Astrocyte (in vitro differentiated cells and primary cell): ENCODE measurements around the gene ZNF462. TPM values are rescaled to one million over a fixed set of nuclear protein-coding genes. Genes with fewer than 3 reads are reported as not detected.

Experiments used
- DNase-seq: peaks from one replicate; pipeline ENCODE4 v3.0.0-alpha.2; 2010; ENCODE audit warnings: low read depth
- FAIRE-seq: peaks from 2 replicates; lab custom pipeline; 2011; peaks lifted over from hg19 to GRCh38; lab: Jason Lieb, UNC
- H2AFZ ChIP-seq: 2 replicates; pipeline ENCODE4 v1.6.0; 2012; ENCODE audit warnings: low read depth, low read length, inconsistent platforms
- H3K27ac ChIP-seq: 2 replicates; pipeline ENCODE4 v1.5.1; 2011; ENCODE audit warnings: low read depth, low read length, inconsistent platforms
- H3K27me3 ChIP-seq: 2 replicates; pipeline ENCODE4 v1.6.0; 2011; ENCODE audit warnings: low read length, inconsistent platforms; ENCODE audit not compliant: insufficient read depth
- H3K36me3 ChIP-seq: 2 replicates; pipeline ENCODE4 v1.5.1; 2011; ENCODE audit warnings: low read length, inconsistent platforms; ENCODE audit not compliant: insufficient read depth
- H3K4me1 ChIP-seq: 2 replicates; pipeline ENCODE4 v1.5.1; 2011; ENCODE audit warnings: low read length, inconsistent platforms; ENCODE audit not compliant: insufficient read depth
- H3K4me2 ChIP-seq: 2 replicates; pipeline ENCODE4 v1.6.0; 2012; ENCODE audit warnings: low read length, inconsistent platforms
- H3K4me3 ChIP-seq: 2 replicates; pipeline ENCODE4 v1.5.1; 2011; ENCODE audit warnings: low read depth, mild to moderate bottlenecking, low read length, inconsistent platforms; ENCODE audit not compliant: insufficient read depth
- H3K79me2 ChIP-seq: 2 replicates; pipeline ENCODE4 v1.6.0; 2012; ENCODE audit warnings: mild to moderate bottlenecking, low read length, inconsistent platforms; ENCODE audit not compliant: insufficient read depth
- H3K9ac ChIP-seq: 2 replicates; pipeline ENCODE4 v1.6.0; 2012; ENCODE audit warnings: mild to moderate bottlenecking, low read length, inconsistent platforms
- H3K9me3 ChIP-seq: 2 replicates; pipeline ENCODE4 v1.5.1; 2012; ENCODE audit warnings: low read depth, mild to moderate bottlenecking, low read length, inconsistent platforms; ENCODE audit not compliant: insufficient read depth
- H4K20me1 ChIP-seq: 2 replicates; pipeline ENCODE4 v1.6.0; 2012; ENCODE audit warnings: low read length, inconsistent platforms; ENCODE audit not compliant: insufficient read depth
- H3K27ac Mint-ChIP-seq: one replicate; pipeline ENCODE4 v1.8.0; 2021; ENCODE audit warnings: mild to moderate bottlenecking, mixed read lengths; ENCODE audit not compliant: unreplicated experiment
- H3K27me3 Mint-ChIP-seq: one replicate; pipeline ENCODE4 v1.8.0; 2021; ENCODE audit warnings: low read depth, mixed read lengths; ENCODE audit not compliant: unreplicated experiment
- H3K36me3 Mint-ChIP-seq: one replicate; pipeline ENCODE4 v1.8.0; 2021; ENCODE audit warnings: low read depth, mixed read lengths; ENCODE audit not compliant: unreplicated experiment
- H3K4me1 Mint-ChIP-seq: one replicate; pipeline ENCODE4 v1.8.0; 2021; ENCODE audit warnings: low read depth, mixed read lengths; ENCODE audit not compliant: unreplicated experiment
- H3K4me3 Mint-ChIP-seq: one replicate; pipeline ENCODE4 v1.8.0; 2021; ENCODE audit warnings: mild to moderate bottlenecking, moderate library complexity, mixed read lengths; ENCODE audit not compliant: unreplicated experiment
- H3K9me3 Mint-ChIP-seq: one replicate; pipeline ENCODE4 v1.8.0; 2021; ENCODE audit warnings: mild to moderate bottlenecking, mixed read lengths; ENCODE audit not compliant: unreplicated experiment
- EZH2 ChIP-seq: IDR thresholded peaks from 2 replicates; pipeline ENCODE4 v1.6.1; 2012; ENCODE audit warnings: mild to moderate bottlenecking, low read length, inconsistent platforms; ENCODE audit not compliant: insufficient read depth
- total RNA-seq: library from RNA; stranded (reverse); gene quantifications from 2 replicates; pipeline ENCODE4 v1.2.1, GENCODE V29; 2021
- TF ChIP-seq, protein P1 (sequence below): IDR thresholded peaks from 2 replicates; pipeline ENCODE4 v1.5.1; 2011; ENCODE audit warnings: low read depth, mild to moderate bottlenecking, inconsistent platforms, low read length, moderate library complexity; ENCODE audit not compliant: insufficient read depth

Gene ZNF462
- total RNA-seq, 1 donor from 2014 or later = 126 TPM

DNA sequence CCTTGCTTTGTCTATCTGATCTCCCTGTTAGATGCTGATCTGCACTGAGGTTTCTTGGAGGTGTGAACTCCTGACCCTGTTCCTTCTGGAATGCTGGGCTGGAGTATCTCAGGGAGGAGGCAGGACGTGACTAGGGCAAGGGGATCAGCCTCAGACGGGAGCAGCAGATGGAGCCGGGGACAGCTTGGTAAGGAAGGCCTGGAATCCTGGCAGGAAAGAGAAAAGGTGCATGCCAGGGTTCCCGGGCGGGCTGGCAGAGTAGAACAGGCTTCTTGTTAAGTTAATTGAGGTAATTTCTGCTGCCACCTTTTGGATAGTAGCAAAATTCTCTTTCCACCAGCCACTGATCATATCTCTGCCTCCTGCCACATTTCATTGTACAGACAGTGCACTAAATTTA, 180.9 kb downstream of the ZNF462 start:
- TF ChIP-seq, protein P1, sequence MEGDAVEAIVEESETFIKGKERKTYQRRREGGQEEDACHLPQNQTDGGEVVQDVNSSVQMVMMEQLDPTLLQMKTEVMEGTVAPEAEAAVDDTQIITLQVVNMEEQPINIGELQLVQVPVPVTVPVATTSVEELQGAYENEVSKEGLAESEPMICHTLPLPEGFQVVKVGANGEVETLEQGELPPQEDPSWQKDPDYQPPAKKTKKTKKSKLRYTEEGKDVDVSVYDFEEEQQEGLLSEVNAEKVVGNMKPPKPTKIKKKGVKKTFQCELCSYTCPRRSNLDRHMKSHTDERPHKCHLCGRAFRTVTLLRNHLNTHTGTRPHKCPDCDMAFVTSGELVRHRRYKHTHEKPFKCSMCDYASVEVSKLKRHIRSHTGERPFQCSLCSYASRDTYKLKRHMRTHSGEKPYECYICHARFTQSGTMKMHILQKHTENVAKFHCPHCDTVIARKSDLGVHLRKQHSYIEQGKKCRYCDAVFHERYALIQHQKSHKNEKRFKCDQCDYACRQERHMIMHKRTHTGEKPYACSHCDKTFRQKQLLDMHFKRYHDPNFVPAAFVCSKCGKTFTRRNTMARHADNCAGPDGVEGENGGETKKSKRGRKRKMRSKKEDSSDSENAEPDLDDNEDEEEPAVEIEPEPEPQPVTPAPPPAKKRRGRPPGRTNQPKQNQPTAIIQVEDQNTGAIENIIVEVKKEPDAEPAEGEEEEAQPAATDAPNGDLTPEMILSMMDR = no peak
- TF ChIP-seq EZH2 = no peak
- H3K4me1 ChIP-seq = peaks cover 4% of the 10 kb centered on the region
- no peaks in the 10 kb centered on the region for H4K20me1 ChIP-seq
- no peaks in the 10 kb centered on the region for H3K36me3 ChIP-seq
- Mint-ChIP-seq H3K27me3 (no peaks in the 10 kb centered on the region), H3K36me3 (no peaks in the 10 kb centered on the region), H3K27ac (no peak overlapping the region), H3K4me3 (no peak overlapping the region), H3K4me1 (peaks cover 28% of the 10 kb centered on the region), H3K9me3 (no peaks in the 10 kb centered on the region)
- H3K79me2 ChIP-seq = no peaks in the 10 kb centered on the region
- H3K9me3 ChIP-seq = no peaks in the 10 kb centered on the region
- no peak overlapping the region for H3K4me3 ChIP-seq
- H3K27me3 ChIP-seq = no peaks in the 10 kb centered on the region
- H3K9ac ChIP-seq = no peak overlapping the region
- no peak overlapping the region for H3K27ac ChIP-seq
- DNase-seq (no peak), FAIRE-seq (no peak)
- H2AFZ ChIP-seq = no peak overlapping the region
- no peak overlapping the region for H3K4me2 ChIP-seq

DNA sequence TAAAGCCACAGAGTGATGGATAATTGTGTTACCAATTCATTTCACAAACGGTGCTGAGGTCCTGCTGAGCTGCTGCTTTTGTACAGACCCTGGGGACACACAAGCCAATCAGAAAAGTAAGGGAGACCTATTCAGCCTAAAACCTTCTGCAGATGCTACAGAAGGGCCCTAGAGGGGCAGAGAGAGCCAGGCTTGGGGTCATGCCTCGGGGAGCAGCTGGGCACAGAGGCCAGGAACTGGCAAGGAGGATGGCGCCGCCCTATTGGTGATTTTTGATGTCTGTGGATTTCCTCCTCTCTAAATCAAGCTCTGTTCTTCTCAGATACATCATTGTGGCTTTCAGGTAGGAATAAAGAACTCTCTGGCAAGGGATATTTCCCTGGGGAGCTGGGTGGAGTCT, 181.9 kb downstream of the ZNF462 start:
- TF ChIP-seq, protein P1 = no peak
- no peak for TF ChIP-seq EZH2
- no peaks in the 10 kb centered on the region for H4K20me1 ChIP-seq
- no peak overlapping the region for H3K4me3 ChIP-seq
- peaks cover 3% of the 10 kb centered on the region for H3K4me1 ChIP-seq
- H3K9me3 ChIP-seq = no peaks in the 10 kb centered on the region
- no peak overlapping the region for H3K4me2 ChIP-seq
- H3K36me3 Mint-ChIP-seq = no peaks in the 10 kb centered on the region
- H3K27ac Mint-ChIP-seq = no peak overlapping the region
- no peaks in the 10 kb centered on the region for H3K36me3 ChIP-seq
- H3K4me3 Mint-ChIP-seq = no peak overlapping the region
- H3K9me3 Mint-ChIP-seq = no peaks in the 10 kb centered on the region
- no peaks in the 10 kb centered on the region for H3K79me2 ChIP-seq
- H3K27ac ChIP-seq = no peak overlapping the region
- no peak overlapping the region for H3K9ac ChIP-seq
- peaks cover 26% of the 10 kb centered on the region for H3K4me1 Mint-ChIP-seq
- H3K27me3 ChIP-seq = no peaks in the 10 kb centered on the region
- H2AFZ ChIP-seq = no peak overlapping the region
- FAIRE-seq (no peak), DNase-seq (no peak)
- no peaks in the 10 kb centered on the region for H3K27me3 Mint-ChIP-seq

DNA sequence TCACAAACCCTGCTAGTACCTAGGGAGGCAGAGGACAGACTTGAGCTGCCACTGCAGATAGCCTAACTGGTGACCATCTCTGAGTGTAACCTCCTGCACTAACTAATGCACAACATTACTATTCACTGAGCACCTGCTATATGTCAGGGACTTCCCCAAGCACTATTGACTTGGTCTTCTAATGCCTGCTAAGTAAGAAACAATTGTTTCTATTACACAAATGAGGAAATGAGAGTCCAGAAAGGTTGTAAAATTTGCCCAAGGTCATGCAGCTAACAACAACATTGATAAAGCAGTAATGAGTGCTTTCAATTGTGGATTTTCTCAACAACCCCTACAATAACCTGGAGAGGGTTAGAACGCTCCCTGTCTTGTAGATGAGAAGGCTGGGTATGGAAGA, 183.7 kb downstream of the ZNF462 start:
- Histone ChIP-seq H3K9ac (no peak overlapping the region), H3K9me3 (no peaks in the 10 kb centered on the region), H3K4me2 (no peak overlapping the region), H3K4me1 (no peaks in the 10 kb centered on the region), H4K20me1 (no peaks in the 10 kb centered on the region), H3K27ac (no peak overlapping the region), H3K79me2 (no peaks in the 10 kb centered on the region), H3K4me3 (no peak overlapping the region), H3K36me3 (no peaks in the 10 kb centered on the region), H3K27me3 (peaks cover 2% of the 10 kb centered on the region), H2AFZ (no peak overlapping the region)
- Mint-ChIP-seq H3K9me3 (no peaks in the 10 kb centered on the region), H3K27ac (no peak overlapping the region), H3K4me3 (no peak overlapping the region), H3K36me3 (no peaks in the 10 kb centered on the region), H3K27me3 (no peaks in the 10 kb centered on the region), H3K4me1 (peaks cover 26% of the 10 kb centered on the region)
- no peak for FAIRE-seq
- no peak for TF ChIP-seq EZH2
- TF ChIP-seq, protein P1 = no peak
- DNase-seq = no peak
